ENCODE data around the gene COG5. TPM values are rescaled to one million over a fixed set of nuclear protein-coding genes. Genes with fewer than 3 reads are reported as not detected.

The COG5 gene
- total and polyA plus RNA-seq, 4 experiments from 2014 or later, result 39.3 to 87.8 (median 64.6) TPM

DNA sequence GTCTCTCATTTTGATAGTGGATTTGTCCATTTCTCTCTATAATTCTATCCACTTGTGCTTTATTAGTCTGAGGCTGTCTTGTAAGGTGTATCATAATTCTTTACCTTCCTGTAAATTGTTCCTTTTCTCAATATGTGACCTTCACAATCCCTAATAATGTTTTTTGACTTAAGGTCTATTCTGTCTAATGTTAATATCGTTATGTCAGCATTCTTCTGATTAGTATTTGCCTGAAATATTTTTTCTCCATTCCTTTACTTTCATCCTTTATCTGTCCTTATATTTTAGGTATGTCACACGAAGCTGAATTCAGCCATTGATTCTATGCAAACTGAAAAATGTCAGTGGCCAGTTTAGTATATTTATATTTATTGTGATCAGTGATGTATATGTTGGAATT is 295.1 kb downstream of the COG5 start:
- no peaks in the 10 kb centered on the region for H3K4me1 Mint-ChIP-seq
- ChIA-PET CTCF (ENCODE audit: partially characterized antibody) (no interaction called here), POLR2A (ENCODE audit: partially characterized antibody) (no interaction called here)
- Histone ChIP-seq H3K27me3 (ENCODE audit: insufficient read depth, low read length) (no peaks in the 10 kb centered on the region), H3K4me3 (ENCODE audit: low read length in 2 of 2) (no peak overlapping the region), H3K9me3 (ENCODE audit: control insufficient read depth in 1 of 2, low read length in 2 of 2) (no peaks in the 10 kb centered on the region), H3K36me3 (ENCODE audit: insufficient read depth, low read length) (peaks cover 3% of the 10 kb centered on the region), H3K27ac (ENCODE audit: low read depth, low read length) (no peak overlapping the region), H3K4me1 (ENCODE audit: insufficient read depth, low read length) (no peaks in the 10 kb centered on the region)
- intact Hi-C loops (cut with micrococcal nuclease), result no loop called here
- H3K36me3 Mint-ChIP-seq, result peaks cover 18 to 30% of the 10 kb centered on the region in 2 donors
- H3K27me3 Mint-ChIP-seq, result no peaks in the 10 kb centered on the region
- H3K4me3 Mint-ChIP-seq, result no peak overlapping the region
- no peak for DNase-seq
- H3K27ac Mint-ChIP-seq, result no peak overlapping the region
- no peaks in the 10 kb centered on the region for H3K9me3 Mint-ChIP-seq

DNA sequence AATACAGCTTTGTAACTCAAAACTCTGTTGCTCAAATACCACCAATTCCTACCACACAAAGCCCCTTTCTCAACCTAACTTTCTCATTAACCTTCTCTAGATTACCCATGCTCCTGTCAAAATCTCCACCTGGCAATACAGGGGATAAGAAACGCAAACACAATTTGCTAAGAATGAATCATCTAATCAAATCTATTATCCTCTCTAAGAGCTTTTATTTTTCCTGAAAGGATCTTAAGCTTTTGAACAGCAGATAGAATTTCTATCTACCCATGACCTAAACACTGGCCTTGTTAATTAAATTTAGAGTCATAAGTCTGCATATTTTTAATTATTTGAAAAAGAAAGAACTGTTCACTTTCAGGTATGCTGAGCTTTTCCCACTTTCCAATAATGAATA is 296.6 kb downstream of the COG5 start:
- ChIA-PET POLR2A (ENCODE audit: partially characterized antibody) (no interaction called here), CTCF (ENCODE audit: partially characterized antibody) (interaction anchor here (0.9 to 1.1 kb wide), 2 partner anchors 15 to 37 kb away, joined by 3 to 4 read pairs; no protein-coding TSS in a partner anchor)
- Mint-ChIP-seq H3K27me3 (no peaks in the 10 kb centered on the region), H3K36me3 (peaks cover 19 to 35% of the 10 kb centered on the region in 2 donors), H3K4me3 (peak overlapping the region in 1 of 8 donors; percentile 2), H3K4me1 (no peaks in the 10 kb centered on the region), H3K27ac (no peak overlapping the region), H3K9me3 (no peaks in the 10 kb centered on the region)
- Histone ChIP-seq H3K27me3 (ENCODE audit: insufficient read depth, low read length) (no peaks in the 10 kb centered on the region), H3K27ac (ENCODE audit: low read depth, low read length) (no peak overlapping the region), H3K4me1 (ENCODE audit: insufficient read depth, low read length) (no peaks in the 10 kb centered on the region), H3K4me3 (ENCODE audit: low read length in 2 of 2) (no peak overlapping the region), H3K9me3 (ENCODE audit: control insufficient read depth in 1 of 2, low read length in 2 of 2) (no peaks in the 10 kb centered on the region), H3K36me3 (ENCODE audit: insufficient read depth, low read length) (peaks cover 3% of the 10 kb centered on the region)
- DNase-seq, result no peak
- intact Hi-C loops (cut with micrococcal nuclease), result no loop called here

DNA sequence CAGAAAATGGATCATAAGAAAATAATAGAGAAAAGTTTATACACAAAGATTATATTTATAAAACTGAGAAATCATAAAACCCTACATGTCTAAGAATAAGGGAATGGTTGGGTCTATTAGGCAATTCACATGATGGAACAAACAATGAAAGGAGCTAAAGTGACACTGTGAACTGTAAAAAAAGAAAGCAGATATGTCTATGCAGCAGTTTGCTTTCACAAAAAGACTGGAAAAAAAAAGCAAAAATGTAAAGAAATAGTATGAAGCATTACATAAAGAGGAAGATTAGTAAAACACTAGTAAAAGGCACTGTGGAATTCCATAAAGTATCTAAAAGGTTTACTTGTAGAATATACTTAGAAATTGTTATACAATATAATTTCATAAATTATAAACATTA is 299.0 kb downstream of the COG5 start:
- Mint-ChIP-seq H3K36me3 (peaks cover 14 to 37% of the 10 kb centered on the region in 2 donors), H3K4me3 (no peak overlapping the region), H3K27ac (no peak overlapping the region), H3K27me3 (no peaks in the 10 kb centered on the region), H3K4me1 (no peaks in the 10 kb centered on the region), H3K9me3 (no peaks in the 10 kb centered on the region)
- DNase-seq, result no peak
- CTCF ChIA-PET (ENCODE audit: partially characterized antibody), result no interaction called here
- POLR2A ChIA-PET (ENCODE audit: partially characterized antibody), result no interaction called here
- no peaks in the 10 kb centered on the region for H3K4me1 ChIP-seq (ENCODE audit: insufficient read depth, low read length)
- no peaks in the 10 kb centered on the region for H3K27me3 ChIP-seq (ENCODE audit: insufficient read depth, low read length)
- H3K4me3 ChIP-seq (ENCODE audit: low read length in 2 of 2), result no peak overlapping the region
- H3K36me3 ChIP-seq (ENCODE audit: insufficient read depth, low read length), result peaks cover 1% of the 10 kb centered on the region
- no peak overlapping the region for H3K27ac ChIP-seq (ENCODE audit: low read depth, low read length)
- intact Hi-C loops (cut with micrococcal nuclease), result no loop called here
- H3K9me3 ChIP-seq (ENCODE audit: control insufficient read depth in 1 of 2, low read length in 2 of 2), result no peaks in the 10 kb centered on the region

DNA sequence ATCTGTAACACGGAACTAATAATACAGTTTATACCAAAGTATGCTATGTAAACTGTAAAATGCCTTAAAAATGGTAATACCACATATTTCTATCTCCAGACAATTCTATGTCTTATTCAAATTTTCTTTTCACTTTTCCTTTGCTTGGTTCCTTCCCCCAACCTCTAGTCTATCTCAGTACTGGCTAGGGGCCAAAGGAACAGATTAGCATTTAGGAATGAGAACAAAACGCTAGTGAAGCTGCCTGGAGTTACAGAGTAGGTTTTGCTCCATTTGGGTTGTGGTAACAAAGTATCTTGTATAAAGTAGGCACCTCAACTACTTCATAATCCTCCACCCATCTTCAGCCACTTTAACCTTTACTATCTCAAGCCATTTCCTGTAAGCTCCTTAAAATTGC is 300.9 kb downstream of the COG5 start:
- Mint-ChIP-seq H3K9me3 (no peaks in the 10 kb centered on the region), H3K4me3 (no peak overlapping the region), H3K36me3 (peaks cover 15 to 33% of the 10 kb centered on the region in 2 donors), H3K27ac (no peak overlapping the region), H3K27me3 (no peaks in the 10 kb centered on the region), H3K4me1 (peaks cover 0 to 2% (median 0%) of the 10 kb centered on the region in 4 donors)
- no peaks in the 10 kb centered on the region for H3K27me3 ChIP-seq (ENCODE audit: insufficient read depth, low read length)
- DNase-seq, result no peak
- intact Hi-C loops (cut with micrococcal nuclease), result no loop called here
- ChIA-PET POLR2A (ENCODE audit: partially characterized antibody) (no interaction called here), CTCF (ENCODE audit: partially characterized antibody) (no interaction called here)
- H3K36me3 ChIP-seq (ENCODE audit: insufficient read depth, low read length), result no peaks in the 10 kb centered on the region
- H3K4me3 ChIP-seq (ENCODE audit: low read length in 2 of 2), result no peak overlapping the region
- no peak overlapping the region for H3K27ac ChIP-seq (ENCODE audit: low read depth, low read length)
- no peaks in the 10 kb centered on the region for H3K9me3 ChIP-seq (ENCODE audit: control insufficient read depth in 1 of 2, low read length in 2 of 2)
- no peaks in the 10 kb centered on the region for H3K4me1 ChIP-seq (ENCODE audit: insufficient read depth, low read length)

DNA sequence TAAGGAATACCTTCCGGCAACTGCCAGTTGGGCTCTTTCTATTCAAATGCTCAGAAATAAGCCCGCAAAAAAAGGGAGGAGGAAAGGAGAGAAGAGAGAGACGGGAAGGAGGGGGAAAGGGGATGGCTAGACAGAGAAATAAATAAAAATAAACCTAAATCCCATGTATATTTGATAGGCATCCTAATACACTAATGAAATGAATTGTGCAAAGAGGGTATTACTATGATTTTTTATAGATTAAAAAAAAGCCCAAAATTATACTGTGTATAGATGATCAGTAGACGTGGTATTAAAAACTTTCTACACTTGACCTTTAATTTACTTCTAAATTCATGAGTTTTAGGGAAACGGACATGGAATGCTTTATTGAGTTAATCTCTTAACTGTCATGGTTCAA is 305.0 kb downstream of the COG5 start:
- no peaks in the 10 kb centered on the region for H3K27me3 ChIP-seq (ENCODE audit: insufficient read depth, low read length)
- H3K4me1 ChIP-seq (ENCODE audit: insufficient read depth, low read length), result no peaks in the 10 kb centered on the region
- intact Hi-C loops (cut with micrococcal nuclease), result no loop called here
- Mint-ChIP-seq H3K36me3 (peaks cover 15 to 26% of the 10 kb centered on the region in 2 donors), H3K4me1 (peaks cover 0 to 2% (median 0%) of the 10 kb centered on the region in 4 donors), H3K27ac (no peak overlapping the region), H3K4me3 (no peak overlapping the region), H3K27me3 (no peaks in the 10 kb centered on the region), H3K9me3 (no peaks in the 10 kb centered on the region)
- H3K9me3 ChIP-seq (ENCODE audit: control insufficient read depth in 1 of 2, low read length in 2 of 2), result no peaks in the 10 kb centered on the region
- no peak overlapping the region for H3K27ac ChIP-seq (ENCODE audit: low read depth, low read length)
- ChIA-PET POLR2A (ENCODE audit: partially characterized antibody) (interaction anchor here (0.8 kb wide), 1 partner anchor 11 kb away, joined by 4 read pairs; no protein-coding TSS in a partner anchor), CTCF (ENCODE audit: partially characterized antibody) (no interaction called here)
- DNase-seq, result no peak
- H3K36me3 ChIP-seq (ENCODE audit: insufficient read depth, low read length), result no peaks in the 10 kb centered on the region
- no peak overlapping the region for H3K4me3 ChIP-seq (ENCODE audit: low read length in 2 of 2)

DNA sequence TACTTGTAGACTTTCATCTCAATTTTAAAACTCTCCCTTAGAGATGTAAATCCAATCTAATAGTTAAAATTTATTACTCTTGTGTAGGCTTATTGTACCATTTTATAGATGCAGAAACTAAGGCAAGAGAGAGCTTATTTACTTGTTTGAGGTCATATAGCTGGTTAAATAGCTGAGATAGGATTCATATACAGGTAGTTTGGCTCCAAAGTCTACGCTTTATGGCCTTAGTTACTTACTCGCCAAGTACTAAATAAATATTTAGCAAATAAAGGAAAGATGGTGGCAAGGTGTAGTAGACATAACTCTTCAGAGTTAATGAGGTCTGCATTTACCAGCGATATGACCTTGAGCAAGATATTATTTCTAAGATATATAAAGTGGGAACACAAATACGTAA is 308.1 kb downstream of the COG5 start:
- Mint-ChIP-seq H3K4me1 (peaks cover 0 to 8% (median 2%) of the 10 kb centered on the region in 4 donors), H3K9me3 (no peaks in the 10 kb centered on the region), H3K27ac (no peak overlapping the region), H3K4me3 (no peak overlapping the region), H3K27me3 (no peaks in the 10 kb centered on the region), H3K36me3 (peaks cover 4 to 7% of the 10 kb centered on the region in 2 donors)
- Histone ChIP-seq H3K27ac (ENCODE audit: low read depth, low read length) (no peak overlapping the region), H3K4me1 (ENCODE audit: insufficient read depth, low read length) (no peaks in the 10 kb centered on the region), H3K27me3 (ENCODE audit: insufficient read depth, low read length) (no peaks in the 10 kb centered on the region), H3K36me3 (ENCODE audit: insufficient read depth, low read length) (no peaks in the 10 kb centered on the region), H3K4me3 (ENCODE audit: low read length in 2 of 2) (no peak overlapping the region), H3K9me3 (ENCODE audit: control insufficient read depth in 1 of 2, low read length in 2 of 2) (no peaks in the 10 kb centered on the region)
- ChIA-PET POLR2A (ENCODE audit: partially characterized antibody) (no interaction called here), CTCF (ENCODE audit: partially characterized antibody) (no interaction called here)
- intact Hi-C loops (cut with micrococcal nuclease), result no loop called here
- DNase-seq, result no peak

DNA sequence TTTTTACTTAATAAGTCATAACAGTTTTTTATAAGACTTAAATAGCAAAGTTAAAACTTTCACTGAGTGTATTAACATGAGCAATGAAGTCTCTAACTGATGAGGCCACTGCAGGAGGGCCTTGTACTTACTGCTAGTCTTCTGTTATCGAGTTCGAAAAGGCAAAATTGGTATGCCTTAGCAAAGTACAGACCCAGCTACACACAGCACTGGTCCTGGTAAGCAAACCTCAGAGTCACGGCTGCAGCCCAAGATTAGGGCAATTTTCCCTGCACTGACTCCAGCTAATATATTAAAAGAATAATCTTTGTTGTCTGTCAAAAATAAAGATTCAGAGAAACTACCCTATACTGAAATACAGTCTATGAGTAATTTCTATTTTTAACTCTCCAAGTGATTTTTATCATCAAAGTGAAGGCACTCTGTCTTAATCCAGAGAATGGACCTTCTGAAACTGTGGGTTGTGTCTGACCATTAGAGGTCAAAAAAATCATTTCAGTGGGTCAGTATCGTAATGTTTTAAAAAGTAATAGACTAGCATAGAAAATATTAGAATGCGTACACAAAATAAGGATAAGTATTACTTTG is 309.2 kb downstream of the COG5 start:
- no peaks in the 10 kb centered on the region for H3K36me3 ChIP-seq (ENCODE audit: insufficient read depth, low read length)
- H3K27ac Mint-ChIP-seq, result no peak overlapping the region
- H3K9me3 ChIP-seq (ENCODE audit: control insufficient read depth in 1 of 2, low read length in 2 of 2), result no peaks in the 10 kb centered on the region
- peaks cover 9 to 13% of the 10 kb centered on the region in 2 donors for H3K36me3 Mint-ChIP-seq
- no peak overlapping the region for H3K4me3 ChIP-seq (ENCODE audit: low read length in 2 of 2)
- H3K9me3 Mint-ChIP-seq, result no peaks in the 10 kb centered on the region
- DNase-seq, result no peak
- no peaks in the 10 kb centered on the region for H3K27me3 Mint-ChIP-seq
- H3K4me1 ChIP-seq (ENCODE audit: insufficient read depth, low read length), result no peaks in the 10 kb centered on the region
- ChIA-PET POLR2A (ENCODE audit: partially characterized antibody) (no interaction called here), CTCF (ENCODE audit: partially characterized antibody) (no interaction called here)
- H3K4me3 Mint-ChIP-seq, result no peak overlapping the region
- H3K27me3 ChIP-seq (ENCODE audit: insufficient read depth, low read length), result no peaks in the 10 kb centered on the region
- intact Hi-C loops (cut with micrococcal nuclease), result no loop called here
- no peak overlapping the region for H3K27ac ChIP-seq (ENCODE audit: low read depth, low read length)
- peaks cover 0 to 8% (median 3%) of the 10 kb centered on the region in 4 donors for H3K4me1 Mint-ChIP-seq

DNA sequence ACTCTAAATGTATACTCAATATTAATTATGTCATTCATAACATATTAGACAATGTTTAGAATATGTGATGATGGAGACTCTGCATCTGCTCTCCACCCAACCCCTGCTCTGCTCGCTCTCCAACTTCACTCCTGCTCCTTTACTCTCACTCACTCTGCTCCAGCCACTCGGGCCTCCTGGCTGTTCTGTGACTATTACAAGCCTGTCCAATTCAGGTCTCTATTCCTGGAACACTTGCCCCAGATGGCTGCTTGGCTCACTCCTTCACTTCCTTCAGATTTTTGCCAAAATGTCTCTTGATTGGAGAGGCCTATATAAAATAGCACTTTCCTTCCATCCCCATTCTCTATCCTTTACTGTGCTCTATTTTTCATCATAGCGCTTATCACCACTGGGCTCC is 310.1 kb downstream of the COG5 start:
- H3K27ac ChIP-seq (ENCODE audit: low read depth, low read length), result no peak overlapping the region
- Mint-ChIP-seq H3K4me3 (no peak overlapping the region), H3K27me3 (no peaks in the 10 kb centered on the region), H3K4me1 (peaks cover 0 to 8% (median 3%) of the 10 kb centered on the region in 4 donors), H3K9me3 (no peaks in the 10 kb centered on the region), H3K27ac (peak overlapping the region in 1 of 7 donors; percentile 80), H3K36me3 (peaks cover 14 to 18% of the 10 kb centered on the region in 2 donors)
- ChIA-PET POLR2A (ENCODE audit: partially characterized antibody) (no interaction called here), CTCF (ENCODE audit: partially characterized antibody) (no interaction called here)
- no peak overlapping the region for H3K4me3 ChIP-seq (ENCODE audit: low read length in 2 of 2)
- DNase-seq, result no peak
- no peaks in the 10 kb centered on the region for H3K4me1 ChIP-seq (ENCODE audit: insufficient read depth, low read length)
- no peaks in the 10 kb centered on the region for H3K9me3 ChIP-seq (ENCODE audit: control insufficient read depth in 1 of 2, low read length in 2 of 2)
- no peaks in the 10 kb centered on the region for H3K36me3 ChIP-seq (ENCODE audit: insufficient read depth, low read length)
- no peaks in the 10 kb centered on the region for H3K27me3 ChIP-seq (ENCODE audit: insufficient read depth, low read length)
- intact Hi-C loops (cut with micrococcal nuclease), result no loop called here
